ENCODE data around the gene VPREB1.
"Not testable (repeated sequence)": the region's sequence is repeated elsewhere in the genome, so short reads cannot be mapped to it uniquely, and the experiment has no call there.

Gene VPREB1

GRCh38 chr22:22210889-22211833 lies 33.4 kb upstream of the VPREB1 start:
- intact Hi-C loops (cut with DNase I): no loop called here
- no peak for DNase-seq

- DNase-seq: peak in 1 of 42 donors; percentile 8
- intact Hi-C loops (cut with DNase I): no loop called here
Measured at GRCh38 chr22:22213231-22213630, 31.4 kb upstream of the VPREB1 start.

GRCh38 chr22:22214819-22215329 lies 29.7 kb upstream of the VPREB1 start:
- intact Hi-C loops (cut with DNase I): no loop called here
- peak in 1 of 42 donors; percentile 32 for DNase-seq

- intact Hi-C loops (cut with DNase I): no loop called here
Measured at GRCh38 chr22:22215659-22216449, 28.7 kb upstream of the VPREB1 start.

GRCh38 chr22:22216450-22216959 lies 28.1 kb upstream of the VPREB1 start:
- DNase-seq: no peak
- intact Hi-C loops (cut with DNase I): no loop called here

More at GRCh38 chr22:22215659-22216449, 28.7 kb upstream of the VPREB1 start:
- peak in 1 of 42 donors; percentile 10 for DNase-seq

- intact Hi-C loops (cut with DNase I): no loop called here
- DNase-seq: no peak
Measured at GRCh38 chr22:22218302-22218701, 26.3 kb upstream of the VPREB1 start.

GRCh38 chr22:22219140-22219996 lies 25.2 kb upstream of the VPREB1 start:
- DNase-seq: no peak

GRCh38 chr22:22221043-22221442 lies 23.5 kb upstream of the VPREB1 start:
- intact Hi-C loops (cut with DNase I); DNase-seq: not testable (repeated sequence)

More at GRCh38 chr22:22219140-22219996, 25.2 kb upstream of the VPREB1 start:
- intact Hi-C loops (cut with DNase I): no loop called here

- DNase-seq: no peak
- intact Hi-C loops (cut with DNase I): no loop called here
Measured at GRCh38 chr22:22226448-22227187, 18.0 kb upstream of the VPREB1 start.

GRCh38 chr22:22228421-22228820 lies 16.2 kb upstream of the VPREB1 start:
- intact Hi-C loops (cut with DNase I): no loop called here
- DNase-seq: no peak

- DNase-seq: peak in 1 of 42 donors; percentile 28
- intact Hi-C loops (cut with DNase I): no loop called here
Measured at GRCh38 chr22:22228921-22229320, 15.7 kb upstream of the VPREB1 start.

GRCh38 chr22:22229683-22230420 lies 14.7 kb upstream of the VPREB1 start:
- peak in 1 of 42 donors; percentile 19 for DNase-seq
- intact Hi-C loops (cut with DNase I): no loop called here

- intact Hi-C loops (cut with DNase I): no loop called here
- DNase-seq: peak in 1 of 42 donors; percentile 5
Measured at GRCh38 chr22:22230438-22230837, 14.1 kb upstream of the VPREB1 start.

GRCh38 chr22:22233081-22233480 lies 11.5 kb upstream of the VPREB1 start:
- intact Hi-C loops (cut with DNase I): no loop called here
- peak in 1 of 42 donors; percentile 3 for DNase-seq

- intact Hi-C loops (cut with DNase I): no loop called here
- DNase-seq: peak in 27 of 42 donors; percentile 5 to 75 (median 32)
Measured at GRCh38 chr22:22235558-22235957, 9.0 kb upstream of the VPREB1 start.

- intact Hi-C loops (cut with DNase I): no loop called here
- peak in 1 of 42 donors; percentile 14 for DNase-seq
Measured at GRCh38 chr22:22237521-22237920, 7.1 kb upstream of the VPREB1 start.

GRCh38 chr22:22239311-22239939 lies 5.2 kb upstream of the VPREB1 start:
- no peak for DNase-seq
- intact Hi-C loops (cut with DNase I): no loop called here

Measured in head of caudate nucleus (tissue), 42 donors.